Measurements from ENCODE around the gene CDC42EP1.
"Not testable (repeated sequence)": the region's sequence is repeated elsewhere in the genome, so short reads cannot be mapped to it uniquely, and the experiment has no call there.

CDC42EP1 gene

DNA sequence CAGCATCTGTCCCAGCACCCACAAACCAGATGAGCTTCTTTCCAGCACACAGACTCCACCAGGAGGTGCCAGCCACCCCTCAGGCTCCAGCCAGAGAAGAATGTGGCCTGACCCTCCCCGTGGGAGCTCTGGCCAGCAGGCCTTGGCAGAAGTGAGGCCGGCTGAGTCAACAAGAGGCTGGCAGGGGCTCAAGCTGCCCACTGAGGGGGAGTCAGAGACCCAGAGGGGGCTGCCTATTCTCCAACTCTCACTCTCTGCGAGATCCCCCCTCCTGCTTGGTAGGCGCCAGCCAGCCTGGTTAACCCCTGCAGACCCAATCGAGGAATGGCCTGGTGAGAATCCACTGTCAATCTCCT, 10.6 kb upstream of the CDC42EP1 start:
- Histone ChIP-seq H3K9me3 (ENCODE audit: control insufficient read depth, insufficient read depth, low read length) (no peaks in the 10 kb centered on the region), H3K4me3 (ENCODE audit: low read length) (no peak overlapping the region), H3K27ac (ENCODE audit: low read length) (no peak overlapping the region), H3K36me3 (ENCODE audit: control insufficient read depth, insufficient read depth, low read length) (no peaks in the 10 kb centered on the region), H3K27me3 (ENCODE audit: control insufficient read depth, insufficient read depth, low read length) (no peaks in the 10 kb centered on the region), H3K4me1 (ENCODE audit: control insufficient read depth, insufficient read depth, low read length) (peaks cover 9% of the 10 kb centered on the region; the same call in 1 of the 2 replicates)
- no CpG with 5 or more reads among the region's 5 CpGs for WGBS (ENCODE audit: insufficient coverage, insufficient read length)
- no peak for DNase-seq (ENCODE audit: low read depth, low spot score)

GRCh38 chr22:37550921-37551320, 9.4 kb upstream of the CDC42EP1 start:
- not testable (repeated sequence) for H3K36me3 ChIP-seq (ENCODE audit: control insufficient read depth, insufficient read depth, low read length); DNase-seq (ENCODE audit: low read depth, low spot score); H3K27me3 ChIP-seq (ENCODE audit: control insufficient read depth, insufficient read depth, low read length); H3K9me3 ChIP-seq (ENCODE audit: control insufficient read depth, insufficient read depth, low read length); H3K4me3 ChIP-seq (ENCODE audit: low read length); H3K27ac ChIP-seq (ENCODE audit: low read length); H3K4me1 ChIP-seq (ENCODE audit: control insufficient read depth, insufficient read depth, low read length)
- no CpG with 5 or more reads among the region's 9 CpGs for WGBS (ENCODE audit: insufficient coverage, insufficient read length)

DNA sequence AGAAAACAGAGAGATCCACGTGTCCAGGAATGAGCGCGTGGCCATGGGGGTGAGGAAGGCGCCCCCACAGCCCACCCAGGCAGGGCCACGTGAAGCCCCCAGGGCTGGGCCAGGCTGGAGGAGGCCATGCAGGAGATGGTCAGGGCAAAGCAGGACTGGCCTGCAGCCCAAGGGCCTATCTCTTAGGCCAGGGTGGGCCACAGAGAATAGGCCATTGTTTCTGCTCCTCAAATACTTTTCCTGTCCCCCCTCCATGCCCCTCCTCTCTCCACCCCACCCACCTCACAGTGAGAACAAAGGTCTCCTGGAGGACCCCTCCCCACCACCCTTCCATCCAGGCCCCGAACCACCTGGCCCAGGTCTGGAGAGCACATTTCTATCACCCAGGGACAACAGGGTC, 8.3 kb upstream of the CDC42EP1 start:
- Histone ChIP-seq H3K36me3 (ENCODE audit: control insufficient read depth, insufficient read depth, low read length) (no peaks in the 10 kb centered on the region), H3K27me3 (ENCODE audit: control insufficient read depth, insufficient read depth, low read length) (no peaks in the 10 kb centered on the region), H3K9me3 (ENCODE audit: control insufficient read depth, insufficient read depth, low read length) (no peaks in the 10 kb centered on the region), H3K27ac (ENCODE audit: low read length) (no peak overlapping the region), H3K4me3 (ENCODE audit: low read length) (no peak overlapping the region), H3K4me1 (ENCODE audit: control insufficient read depth, insufficient read depth, low read length) (peaks cover 13% of the 10 kb centered on the region; the same call in 1 of the 2 replicates)
- DNase-seq (ENCODE audit: low read depth, low spot score) = no peak
- no CpG with 5 or more reads among the region's 6 CpGs for WGBS (ENCODE audit: insufficient coverage, insufficient read length)

- DNase-seq (ENCODE audit: low read depth, low spot score) = no peak
- no peak overlapping the region for H3K27ac ChIP-seq (ENCODE audit: low read length)
Measured at GRCh38 chr22:37552524-37553163, 7.6 kb upstream of the CDC42EP1 start.

DNA sequence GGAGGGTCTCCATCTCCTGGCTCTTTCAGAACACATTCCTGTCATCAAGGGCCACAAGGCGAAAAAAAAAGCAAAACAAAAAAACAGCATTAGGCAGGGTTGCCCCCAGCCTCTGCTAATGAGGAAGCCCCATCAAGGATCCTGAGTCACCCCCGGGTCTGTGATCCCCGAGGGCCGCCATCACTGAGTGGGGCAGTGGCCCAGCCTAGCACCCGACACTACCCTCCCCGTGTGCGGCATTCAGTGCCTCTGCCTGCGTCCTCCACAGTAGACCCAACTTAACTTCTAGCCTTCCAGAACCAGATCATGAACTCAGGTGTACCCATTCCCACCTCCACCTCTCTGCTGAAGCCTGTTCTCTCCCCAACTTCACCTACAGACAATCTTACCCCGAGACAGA, 6.6 kb upstream of the CDC42EP1 start:
- no peak overlapping the region for H3K27ac ChIP-seq (ENCODE audit: low read length)
- H3K4me3 ChIP-seq (ENCODE audit: low read length) = no peak overlapping the region
- DNase-seq (ENCODE audit: low read depth, low spot score) = no peak
- H3K4me1 ChIP-seq (ENCODE audit: control insufficient read depth, insufficient read depth, low read length) = peaks cover 13% of the 10 kb centered on the region; the same call in 1 of the 2 replicates
- no CpG with 5 or more reads among the region's 9 CpGs for WGBS (ENCODE audit: insufficient coverage, insufficient read length)
- H3K27me3 ChIP-seq (ENCODE audit: control insufficient read depth, insufficient read depth, low read length) = no peaks in the 10 kb centered on the region; the same call in 1 of the 2 replicates
- no peaks in the 10 kb centered on the region for H3K9me3 ChIP-seq (ENCODE audit: control insufficient read depth, insufficient read depth, low read length)
- H3K36me3 ChIP-seq (ENCODE audit: control insufficient read depth, insufficient read depth, low read length) = no peaks in the 10 kb centered on the region

More at GRCh38 chr22:37552524-37553163, 7.6 kb upstream of the CDC42EP1 start:
- H3K9me3 ChIP-seq (ENCODE audit: control insufficient read depth, insufficient read depth, low read length) = no peaks in the 10 kb centered on the region
- no CpG with 5 or more reads among the region's 16 CpGs for WGBS (ENCODE audit: insufficient coverage, insufficient read length)
- H3K4me1 ChIP-seq (ENCODE audit: control insufficient read depth, insufficient read depth, low read length) = peaks cover 13% of the 10 kb centered on the region; the same call in 1 of the 2 replicates
- no peaks in the 10 kb centered on the region; the same call in 1 of the 2 replicates for H3K27me3 ChIP-seq (ENCODE audit: control insufficient read depth, insufficient read depth, low read length)
- no peaks in the 10 kb centered on the region for H3K36me3 ChIP-seq (ENCODE audit: control insufficient read depth, insufficient read depth, low read length)
- no peak overlapping the region for H3K4me3 ChIP-seq (ENCODE audit: low read length)

DNA sequence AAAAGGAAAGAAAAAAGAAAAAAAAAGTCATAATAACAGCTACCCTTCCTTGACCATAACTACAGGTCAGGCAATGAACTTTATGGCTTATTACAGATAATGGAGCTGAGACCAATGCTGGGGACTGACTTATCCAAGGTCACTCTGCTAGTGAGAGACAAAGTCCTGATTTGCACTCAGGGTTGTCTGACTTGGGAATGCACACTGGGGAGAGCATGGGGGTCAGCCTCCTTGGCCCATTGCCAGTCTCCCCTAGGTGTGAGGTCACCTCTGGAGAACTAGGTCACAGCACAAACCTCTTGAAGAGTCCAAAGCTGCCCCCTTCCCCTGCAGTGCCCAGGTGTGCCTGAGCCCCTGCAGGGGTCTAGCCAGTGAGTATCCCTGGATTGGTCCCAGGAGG, 5.3 kb upstream of the CDC42EP1 start:
- Histone ChIP-seq H3K4me3 (ENCODE audit: low read length) (no peak overlapping the region), H3K36me3 (ENCODE audit: control insufficient read depth, insufficient read depth, low read length) (no peaks in the 10 kb centered on the region), H3K9me3 (ENCODE audit: control insufficient read depth, insufficient read depth, low read length) (no peaks in the 10 kb centered on the region), H3K27ac (ENCODE audit: low read length) (no peak overlapping the region), H3K4me1 (ENCODE audit: control insufficient read depth, insufficient read depth, low read length) (peaks cover 15% of the 10 kb centered on the region), H3K27me3 (ENCODE audit: control insufficient read depth, insufficient read depth, low read length) (peaks cover 2% of the 10 kb centered on the region; the same call in 1 of the 2 replicates)
- DNase-seq (ENCODE audit: low read depth, low spot score) = no peak

GRCh38 chr22:37556710-37557109, 3.6 kb upstream of the CDC42EP1 start:
- no CpG with 5 or more reads among the region's 5 CpGs for WGBS (ENCODE audit: insufficient coverage, insufficient read length)
- Histone ChIP-seq H3K4me1 (ENCODE audit: control insufficient read depth, insufficient read depth, low read length) (peaks cover 19% of the 10 kb centered on the region), H3K27ac (ENCODE audit: low read length) (no peak overlapping the region), H3K27me3 (ENCODE audit: control insufficient read depth, insufficient read depth, low read length) (peaks cover 8% of the 10 kb centered on the region; the same call in 1 of the 2 replicates), H3K4me3 (ENCODE audit: low read length) (no peak overlapping the region), H3K36me3 (ENCODE audit: control insufficient read depth, insufficient read depth, low read length) (no peaks in the 10 kb centered on the region), H3K9me3 (ENCODE audit: control insufficient read depth, insufficient read depth, low read length) (no peaks in the 10 kb centered on the region)
- DNase-seq (ENCODE audit: low read depth, low spot score) = no peak

DNA sequence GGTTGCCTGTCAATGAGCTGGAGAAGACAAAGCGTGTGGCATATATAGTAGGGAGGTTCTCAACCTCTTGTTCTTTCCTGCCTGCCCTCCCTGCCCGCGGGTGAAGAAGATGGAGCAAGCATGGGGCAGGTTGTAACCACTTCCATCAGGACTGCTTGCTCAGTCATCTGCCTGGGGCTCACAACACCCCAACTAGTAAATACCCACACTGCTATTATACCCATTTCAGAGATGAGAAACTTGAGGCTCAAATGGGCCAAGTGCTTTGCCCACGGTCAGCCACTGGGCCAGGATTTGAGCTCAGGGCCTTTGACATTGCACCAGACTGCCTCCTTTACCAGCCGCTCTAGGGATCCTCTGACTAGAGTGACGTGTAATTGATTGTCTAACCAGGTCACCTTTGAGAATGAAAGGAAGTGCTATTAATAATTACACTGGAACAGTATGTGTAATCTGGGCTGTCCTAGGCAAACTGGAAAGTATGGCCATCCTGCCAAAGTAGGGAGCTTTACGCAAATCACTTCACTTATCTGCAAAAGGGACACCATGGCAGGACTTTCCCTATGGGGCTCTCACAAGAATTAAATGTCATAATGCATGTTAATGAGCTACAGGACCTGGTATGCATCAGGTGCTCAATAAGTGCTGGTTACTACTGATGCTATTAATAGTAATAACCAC, 2.8 kb upstream of the CDC42EP1 start:
- no peak for DNase-seq (ENCODE audit: low read depth, low spot score)
- H3K36me3 ChIP-seq (ENCODE audit: control insufficient read depth, insufficient read depth, low read length) = no peaks in the 10 kb centered on the region
- H3K27ac ChIP-seq (ENCODE audit: low read length) = no peak overlapping the region
- WGBS (ENCODE audit: insufficient coverage, insufficient read length) = no CpG with 5 or more reads among the region's 7 CpGs
- H3K9me3 ChIP-seq (ENCODE audit: control insufficient read depth, insufficient read depth, low read length) = no peaks in the 10 kb centered on the region
- peaks cover 8% of the 10 kb centered on the region; the same call in 1 of the 2 replicates for H3K27me3 ChIP-seq (ENCODE audit: control insufficient read depth, insufficient read depth, low read length)
- no peak overlapping the region for H3K4me3 ChIP-seq (ENCODE audit: low read length)
- H3K4me1 ChIP-seq (ENCODE audit: control insufficient read depth, insufficient read depth, low read length) = peaks cover 17% of the 10 kb centered on the region

DNA sequence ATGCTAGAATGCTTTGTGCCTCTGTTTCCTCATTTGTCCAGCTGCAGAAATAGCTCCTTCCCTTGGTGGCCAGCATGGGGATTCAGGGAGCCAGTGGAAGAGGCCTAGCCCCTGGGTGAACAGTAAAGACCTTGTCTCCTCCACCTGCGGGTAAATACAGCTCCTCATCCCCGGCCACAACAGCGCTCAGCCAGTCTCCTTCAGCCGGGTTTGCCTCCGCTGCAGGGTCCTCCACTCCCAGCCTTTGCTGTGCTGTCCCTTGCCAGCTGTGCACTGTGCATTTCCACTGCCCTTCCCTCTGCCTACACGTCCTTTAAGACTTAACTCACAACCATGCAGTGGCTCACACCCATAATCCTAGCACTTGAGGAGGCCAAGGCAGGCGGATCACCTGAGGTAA, 1.5 kb upstream of the CDC42EP1 start:
- H3K9me3 ChIP-seq (ENCODE audit: control insufficient read depth, insufficient read depth, low read length) = no peaks in the 10 kb centered on the region
- peaks cover 15% of the 10 kb centered on the region for H3K4me1 ChIP-seq (ENCODE audit: control insufficient read depth, insufficient read depth, low read length)
- no peak for DNase-seq (ENCODE audit: low read depth, low spot score)
- WGBS (ENCODE audit: insufficient coverage, insufficient read length) = no CpG with 5 or more reads among the region's 7 CpGs
- H3K36me3 ChIP-seq (ENCODE audit: control insufficient read depth, insufficient read depth, low read length) = no peaks in the 10 kb centered on the region
- H3K4me3 ChIP-seq (ENCODE audit: low read length) = no peak overlapping the region
- peaks cover 8% of the 10 kb centered on the region; the same call in 1 of the 2 replicates for H3K27me3 ChIP-seq (ENCODE audit: control insufficient read depth, insufficient read depth, low read length)
- no peak overlapping the region for H3K27ac ChIP-seq (ENCODE audit: low read length)

GRCh38 chr22:37559521-37559900, 769 bp upstream of the CDC42EP1 start:
- peaks cover 8% of the 10 kb centered on the region; the same call in 1 of the 2 replicates for H3K27me3 ChIP-seq (ENCODE audit: control insufficient read depth, insufficient read depth, low read length)
- H3K9me3 ChIP-seq (ENCODE audit: control insufficient read depth, insufficient read depth, low read length) = no peaks in the 10 kb centered on the region
- H3K36me3 ChIP-seq (ENCODE audit: control insufficient read depth, insufficient read depth, low read length) = no peaks in the 10 kb centered on the region
- peaks cover 17% of the 10 kb centered on the region for H3K4me1 ChIP-seq (ENCODE audit: control insufficient read depth, insufficient read depth, low read length)
- H3K27ac ChIP-seq (ENCODE audit: low read length) = no peak overlapping the region
- no CpG with 5 or more reads among the region's 6 CpGs for WGBS (ENCODE audit: insufficient coverage, insufficient read length)
- no peak for DNase-seq (ENCODE audit: low read depth, low spot score)
- no peak overlapping the region; the same call in 1 of the 2 replicates for H3K4me3 ChIP-seq (ENCODE audit: low read length)
